ENCODE data around the gene NTS. TPM values are rescaled to one million over a fixed set of nuclear protein-coding genes. Genes with fewer than 3 reads are reported as not detected.

Gene NTS, protein sequence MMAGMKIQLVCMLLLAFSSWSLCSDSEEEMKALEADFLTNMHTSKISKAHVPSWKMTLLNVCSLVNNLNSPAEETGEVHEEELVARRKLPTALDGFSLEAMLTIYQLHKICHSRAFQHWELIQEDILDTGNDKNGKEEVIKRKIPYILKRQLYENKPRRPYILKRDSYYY
- total RNA-seq = not detected in 2 replicates

DNA sequence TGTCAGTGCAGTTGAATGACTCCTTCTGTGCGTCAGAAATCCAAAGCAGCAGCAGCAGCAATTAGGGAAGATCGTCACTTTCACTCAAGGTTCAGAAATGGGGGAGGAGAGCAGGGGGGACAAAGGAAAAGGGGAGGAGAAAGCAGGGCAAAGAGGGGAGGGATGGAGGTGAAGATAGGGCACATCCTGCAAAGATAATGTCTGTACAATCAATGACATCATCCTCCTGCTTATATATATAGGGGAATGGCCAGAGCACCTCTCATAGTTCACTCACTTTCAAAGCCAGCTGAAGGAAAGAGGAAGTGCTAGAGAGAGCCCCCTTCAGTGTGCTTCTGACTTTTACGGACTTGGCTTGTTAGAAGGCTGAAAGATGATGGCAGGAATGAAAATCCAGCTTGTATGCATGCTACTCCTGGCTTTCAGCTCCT is at the start of gene NTS:
Gene NTS, plus strand, starts transcription at position 265 of the 431 bp plus-strand sequence. Its CDS starts 109 bp downstream, at position 374.

GRCh38 chr12:85836197-85837090 is 37.7 kb upstream of the NTS start, which contains the start of gene RASSF9:
Gene RASSF9, minus strand, starts transcription at chr12:85836409. Its CDS starts 208 bp downstream, at chr12:85836201.

Other genes starting within 250 kb of the NTS start
- 1.7 and 5.5 TPM in 2 replicates for gene RASSF9, start 37.9 kb upstream of the NTS start, total RNA-seq